HepG2 (cell line): ENCODE measurements around the gene SLC36A3. TPM values are rescaled to one million over a fixed set of nuclear protein-coding genes. Genes with fewer than 3 reads are reported as not detected.

Experiments used
- ATAC-seq: fragments of 200-7000 bp; cut with Tn5 transposase; 3 replicates; pipeline ENCODE4 v1.9.1; 2020; ENCODE audit warnings: mild to moderate bottlenecking, moderate library complexity
- BruUV-seq: library from RNA; stranded (reverse); fragments of 400-500 nt; replicated peaks from 2 replicates; lab custom pipeline; 2021; lab: Mats Ljungman, UMichigan
- CTCF ChIA-PET: fragments of 300-600 bp; formaldehyde crosslinking; extraction: SDS; loops from one replicate; lab custom pipeline; 2021; ENCODE audit warnings: low total read pairs, inconsistent platforms, low intra/inter-chr PET ratio; lab: Yijun Ruan, JAX
- POLR2A ChIA-PET: fragments of 350-600 bp; sonication (Branson Sonifier 250); formaldehyde crosslinking; loops from one replicate; lab custom pipeline; 2020; ENCODE audit warnings: antibody characterized with exemption, inconsistent platforms; lab: Yijun Ruan, JAX
- DNase-seq: peaks from one replicate; pipeline ENCODE4 v3.0.0-alpha.2; 2015; ENCODE audit warnings: low spot score
- FAIRE-seq: peaks from 3 replicates; lab custom pipeline; 2011; peaks lifted over from hg19 to GRCh38; lab: Jason Lieb, UNC
- H2AFZ ChIP-seq: one replicate; pipeline ENCODE4 v1.6.1; 2011; ENCODE audit warnings: low read length, inconsistent platforms
- H3K27ac ChIP-seq: fragments of 300-600 bp; 3 replicates; pipeline ENCODE4 v1.8.0; 2011; ENCODE audit warnings: mixed run types, mild to moderate bottlenecking, mixed read lengths, low read length, inconsistent platforms; ENCODE audit not compliant: insufficient read depth; ENCODE audit errors: extremely low read length
- H3K27me3 ChIP-seq, 2 experiments: fragments of 200-600 bp in 1 of 2; 2 replicates in 1 of 2; 3 replicates in 1 of 2; pipeline versions ENCODE4 v1.6.0 to v1.8.0; 2011; ENCODE audit warnings: low read length in 2 of 2, mild to moderate bottlenecking in 2 of 2, moderate library complexity in 2 of 2, inconsistent platforms in 1 of 2; ENCODE audit not compliant: insufficient read depth in 2 of 2, control insufficient read depth in 1 of 2
- H3K36me3 ChIP-seq, 2 experiments: fragments of 200-600 bp in 1 of 2; replicated peaks in 1 of 2; 2 replicates in 1 of 2; 3 replicates in 1 of 2; pipeline versions ENCODE4 v1.5.1 to v1.8.0; 2011; ENCODE audit warnings: low read length in 2 of 2, inconsistent platforms in 1 of 2; ENCODE audit not compliant: insufficient read depth in 2 of 2, control insufficient read depth in 1 of 2
- H3K4me1 ChIP-seq: 2 replicates; pipeline ENCODE4 v1.5.1; 2012; ENCODE audit warnings: low read length, inconsistent platforms; ENCODE audit not compliant: insufficient read depth
- H3K4me2 ChIP-seq: 2 replicates; pipeline ENCODE4 v1.6.0; 2011; ENCODE audit warnings: low read depth, low read length, inconsistent platforms
- H3K4me3 ChIP-seq, 3 experiments: fragments of 200-600 bp in 1 of 3; sonication (generic), shearing (Covaris generic) in 1 of 3; replicated peaks in 1 of 3; 2 replicates each; pipeline ENCODE4 v1.5.1; 2011 to 2016; ENCODE audit warnings: low read length in 3 of 3, inconsistent platforms in 2 of 3, low read depth in 2 of 3, mild to moderate bottlenecking in 2 of 3, control low read depth in 1 of 3, mixed read lengths in 1 of 3; ENCODE audit not compliant: insufficient read depth in 1 of 3
- H3K79me2 ChIP-seq: one replicate; pipeline ENCODE4 v1.6.1; 2011; ENCODE audit warnings: low read length, inconsistent platforms; ENCODE audit not compliant: insufficient read depth
- H3K9ac ChIP-seq: 2 replicates; pipeline ENCODE4 v1.6.0; 2011; ENCODE audit warnings: mild to moderate bottlenecking, low read depth, low read length, inconsistent platforms; ENCODE audit not compliant: insufficient read depth
- H3K9me3 ChIP-seq: 2 replicates; pipeline ENCODE4 v1.5.1; 2012; ENCODE audit warnings: mild to moderate bottlenecking, low read length
- H4K20me1 ChIP-seq: 2 replicates; pipeline ENCODE4 v1.6.0; 2011; ENCODE audit warnings: inconsistent platforms, mild to moderate bottlenecking, low read length, moderate library complexity; ENCODE audit not compliant: insufficient read depth
- HDAC1 ChIP-seq: sonication (generic); formaldehyde crosslinking; IDR thresholded peaks from 2 replicates; pipeline ENCODE4 v1.5.1; 2020; ENCODE audit warnings: mild to moderate bottlenecking, missing genetic modification reagents
- KAT8 ChIP-seq: IDR thresholded peaks from 2 replicates; pipeline ENCODE4 v1.6.1; 2016; ENCODE audit warnings: missing genetic modification reagents, missing compliant biosample characterization
- TGIF2 ChIP-seq: IDR thresholded peaks from 2 replicates; pipeline ENCODE4 v1.6.1; 2016; ENCODE audit warnings: control low read depth, missing compliant biosample characterization
- ZBTB34 ChIP-seq: sonication (generic); formaldehyde crosslinking; IDR thresholded peaks from 2 replicates; pipeline ENCODE4 v1.8.0; 2022; ENCODE audit warnings: mild to moderate bottlenecking, missing genetic modification reagents
- ZFP36L2 ChIP-seq: sonication (generic); formaldehyde crosslinking; IDR thresholded peaks from 2 replicates; pipeline ENCODE4 v1.4.0; 2020; ENCODE audit warnings: missing genetic modification reagents
- ZNF276 ChIP-seq: sonication (generic); formaldehyde crosslinking; IDR thresholded peaks from 2 replicates; pipeline ENCODE4 v1.4.0; 2020; ENCODE audit warnings: mild to moderate bottlenecking, low read depth, missing genetic modification reagents
- ZNF543 ChIP-seq: sonication (generic); formaldehyde crosslinking; IDR thresholded peaks from 2 replicates; pipeline ENCODE4 v1.4.0; 2020; ENCODE audit warnings: mild to moderate bottlenecking, missing genetic modification reagents
- ZNF562 ChIP-seq: sonication (generic); formaldehyde crosslinking; IDR thresholded peaks from 2 replicates; pipeline ENCODE4 v1.8.0; 2022; ENCODE audit warnings: missing genetic modification reagents, borderline replicate concordance
- ZNF576 ChIP-seq: sonication (generic); formaldehyde crosslinking; IDR thresholded peaks from 2 replicates; pipeline ENCODE4 v1.4.0; 2020; ENCODE audit warnings: mild to moderate bottlenecking, missing genetic modification reagents
- WGBS: methylation state at CpG from one replicate; pipeline ENCODE4 v1.1.6; 2017; ENCODE audit warnings: low lambda C conversion rate; 5-methylcytosine and 5-hydroxymethylcytosine counted together
- in situ Hi-C: cut with HindIII; loops from 2 replicates; pipeline ENCODE4 v1.10.0; 2017; ENCODE audit warnings: low pct_unique_long_range_greater_than_20kb; ENCODE audit not compliant: extremely low pct_ligation_motif_present
- intact Hi-C: fragments of 100-400 bp; cut with micrococcal nuclease; formaldehyde crosslinking; loops from one replicate; pipeline ENCODE4 v1.10.0; 2022; ENCODE audit not compliant: unreplicated experiment
- polyA plus RNA-seq, 8 experiments: library from polyadenylated mRNA; depleted of rRNA in 3 of 8; stranded (reverse) in 7 of 8; unstranded in 1 of 8; fragments of >200 nt; fragmentation: Illumina TruSeq in 4 of 8; extraction: Trizol in 4 of 8; gene quantifications; 2 replicates each; pipeline versions ENCODE4 v1.2.1 to v1.2.3, GENCODE V29; 2011 to 2016; ENCODE audit warnings: low read depth in 4 of 8, missing spikeins in 1 of 8, mixed read lengths in 1 of 8; ENCODE audit not compliant: insufficient read depth in 1 of 8
- total RNA-seq, 5 experiments: library from RNA; depleted of rRNA; stranded (reverse); fragments of >200 nt; fragmentation: Illumina TruSeq; extraction: Trizol; gene quantifications; 2 replicates each; pipeline ENCODE4 v1.2.3, GENCODE V29; 2016; ENCODE audit warnings: low read depth in 1 of 5

The SLC36A3 gene
- total and polyA plus RNA-seq, 2 of the 13 experiments (the other 11 are each of a cell fraction or from before 2014, with no cell fraction given) = not detected

GRCh38 chr5:151262532-151262931 is 41.0 kb downstream of the SLC36A3 start:
- Histone ChIP-seq H3K27me3 (no peaks in the 10 kb centered on the region), H3K4me2 (no peak overlapping the region), H2AFZ (no peak overlapping the region), H3K9me3 (no peaks in the 10 kb centered on the region), H3K4me1 (no peaks in the 10 kb centered on the region), H3K36me3 (peaks cover 8 to 16% of the 10 kb centered on the region in 2 experiments; a peak in 4 of 5 replicates), H3K9ac (no peak overlapping the region), H3K79me2 (no peaks in the 10 kb centered on the region), H3K4me3 (no peak overlapping the region), H3K27ac (no peak overlapping the region), H4K20me1 (no peaks in the 10 kb centered on the region)
- no peak for FAIRE-seq
- ChIA-PET POLR2A (interaction anchor here (1.0 kb wide), 1 partner anchor 10 kb away, joined by 3 read pairs; the partner anchor contains the start of gene GM2A), CTCF (no interaction called here)
- in situ Hi-C loops (no loop called here), intact Hi-C loops (no loop called here)
- DNase-seq = no peak
- TF ChIP-seq ZNF276 (CRISPR knock-in tag) (no peak), KAT8 (no peak), TGIF2 (CRISPR knock-in tag) (no peak), ZFP36L2 (CRISPR knock-in tag) (no peak), ZBTB34 (CRISPR knock-in tag) (no peak), ZNF543 (CRISPR knock-in tag) (no peak), ZNF562 (CRISPR knock-in tag) (no peak), HDAC1 (CRISPR knock-in tag) (no peak), ZNF576 (no peak)
- no TSS peak for BruUV-seq
- no peak for ATAC-seq
- 81% methylated on average over 3 of the region's 3 CpGs for WGBS
